ENCODE data around the gene KRTAP29-1. TPM values are rescaled to one million over a fixed set of nuclear protein-coding genes. Genes with fewer than 3 reads are reported as not detected.

Gene KRTAP29-1
- total RNA-seq, 2 experiments from 2014 or later = not detected

DNA sequence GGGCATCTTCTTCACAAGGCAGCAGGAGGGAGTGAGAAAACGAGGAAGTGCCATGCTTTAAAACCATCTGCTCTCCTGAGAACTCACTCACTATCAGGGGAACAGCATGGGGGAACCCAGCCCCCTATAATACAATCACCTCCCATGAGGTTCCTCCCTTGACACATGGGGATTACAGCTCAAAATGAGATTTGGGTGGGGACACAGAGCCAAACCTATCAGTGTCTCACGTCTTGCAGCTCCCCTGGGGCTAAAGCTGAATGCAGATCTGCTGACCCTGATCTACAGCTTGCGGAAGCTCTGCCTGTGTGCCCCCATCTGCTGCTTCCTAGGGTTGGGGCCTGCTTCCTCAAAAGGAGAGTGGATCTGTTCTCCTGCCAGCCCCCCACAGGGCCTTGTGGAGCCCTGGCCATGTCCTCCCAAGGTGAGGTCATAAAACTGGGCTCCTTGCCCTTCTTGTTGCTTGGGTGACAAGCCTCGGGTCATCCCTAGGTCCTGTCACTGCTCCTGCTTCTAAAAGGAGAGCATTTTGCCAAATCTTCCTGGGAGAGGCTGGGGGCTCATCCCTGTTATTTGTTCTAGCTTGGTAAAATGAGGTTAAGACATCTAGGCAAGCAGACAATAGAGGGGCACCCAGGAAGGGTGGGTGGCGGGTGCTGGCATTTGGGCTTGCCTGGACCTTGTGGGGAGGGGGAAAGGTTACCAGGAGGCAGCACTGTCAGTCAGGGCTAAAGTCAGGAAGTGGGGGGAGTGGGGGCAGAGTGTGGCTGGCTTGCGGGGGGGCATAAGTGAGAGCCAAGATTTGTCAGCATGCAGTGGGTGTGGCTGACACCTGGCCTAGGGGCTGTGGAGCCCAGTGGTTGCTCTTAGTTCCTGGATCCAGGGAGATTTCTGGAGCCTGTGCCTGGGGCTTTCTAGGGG is 32.0 kb upstream of the KRTAP29-1 start:
- ChIA-PET CTCF (interaction anchor here (0.8 to 2.5 kb wide), 2 partner anchors 13 to 214 kb away, joined by 3 to 10 read pairs; no protein-coding TSS in a partner anchor), POLR2A (interaction anchor here (2.1 kb wide), 1 partner anchor 26 kb away, joined by 6 read pairs; no protein-coding TSS in a partner anchor)
- ATAC-seq (ENCODE audit: poor library complexity) (no peak), DNase-seq (peak in 3 of 14 experiments; percentile 32 to 59 (median 37))
- intact Hi-C loops (cut with DNase I, micrococcal nuclease) = loop anchor here in 1 of 2 experiments (5.0 kb wide), 2 partner anchors 43 to 213 kb away; no protein-coding TSS in a partner anchor
- H3K27me3 Mint-ChIP-seq = no peaks in the 10 kb centered on the region
- H3K27ac Mint-ChIP-seq = peak overlapping the region; percentile 94
- H3K9me3 Mint-ChIP-seq = no peaks in the 10 kb centered on the region
- H3K4me3 Mint-ChIP-seq = peak overlapping the region; percentile 42
- H3K4me1 Mint-ChIP-seq (ENCODE audit: low read depth) = peaks cover 65% of the 10 kb centered on the region
- Histone ChIP-seq H3K27me3 (ENCODE audit: control insufficient read depth in 1 of 2, insufficient read depth in 2 of 2, low read length in 2 of 2) (no peaks in the 10 kb centered on the region), H3K4me3 (ENCODE audit: low read length) (no peak overlapping the region), H3K4me1 (ENCODE audit: insufficient read depth, low read length) (peaks cover 56% of the 10 kb centered on the region), H3K27ac (ENCODE audit: low read depth in 1 of 2, low read length in 2 of 2) (no peak overlapping the region), H3K9me3 (ENCODE audit: control insufficient read depth in 1 of 2, insufficient read depth in 1 of 2, low read length in 2 of 2) (no peaks in the 10 kb centered on the region), H3K36me3 (ENCODE audit: insufficient read depth, low read length) (no peaks in the 10 kb centered on the region)
- no peaks in the 10 kb centered on the region for H3K36me3 Mint-ChIP-seq (ENCODE audit: low read depth)
- TF ChIP-seq, protein P1, sequence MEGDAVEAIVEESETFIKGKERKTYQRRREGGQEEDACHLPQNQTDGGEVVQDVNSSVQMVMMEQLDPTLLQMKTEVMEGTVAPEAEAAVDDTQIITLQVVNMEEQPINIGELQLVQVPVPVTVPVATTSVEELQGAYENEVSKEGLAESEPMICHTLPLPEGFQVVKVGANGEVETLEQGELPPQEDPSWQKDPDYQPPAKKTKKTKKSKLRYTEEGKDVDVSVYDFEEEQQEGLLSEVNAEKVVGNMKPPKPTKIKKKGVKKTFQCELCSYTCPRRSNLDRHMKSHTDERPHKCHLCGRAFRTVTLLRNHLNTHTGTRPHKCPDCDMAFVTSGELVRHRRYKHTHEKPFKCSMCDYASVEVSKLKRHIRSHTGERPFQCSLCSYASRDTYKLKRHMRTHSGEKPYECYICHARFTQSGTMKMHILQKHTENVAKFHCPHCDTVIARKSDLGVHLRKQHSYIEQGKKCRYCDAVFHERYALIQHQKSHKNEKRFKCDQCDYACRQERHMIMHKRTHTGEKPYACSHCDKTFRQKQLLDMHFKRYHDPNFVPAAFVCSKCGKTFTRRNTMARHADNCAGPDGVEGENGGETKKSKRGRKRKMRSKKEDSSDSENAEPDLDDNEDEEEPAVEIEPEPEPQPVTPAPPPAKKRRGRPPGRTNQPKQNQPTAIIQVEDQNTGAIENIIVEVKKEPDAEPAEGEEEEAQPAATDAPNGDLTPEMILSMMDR (IDR thresholded peaks at IDR 0.05) = no peak

DNA sequence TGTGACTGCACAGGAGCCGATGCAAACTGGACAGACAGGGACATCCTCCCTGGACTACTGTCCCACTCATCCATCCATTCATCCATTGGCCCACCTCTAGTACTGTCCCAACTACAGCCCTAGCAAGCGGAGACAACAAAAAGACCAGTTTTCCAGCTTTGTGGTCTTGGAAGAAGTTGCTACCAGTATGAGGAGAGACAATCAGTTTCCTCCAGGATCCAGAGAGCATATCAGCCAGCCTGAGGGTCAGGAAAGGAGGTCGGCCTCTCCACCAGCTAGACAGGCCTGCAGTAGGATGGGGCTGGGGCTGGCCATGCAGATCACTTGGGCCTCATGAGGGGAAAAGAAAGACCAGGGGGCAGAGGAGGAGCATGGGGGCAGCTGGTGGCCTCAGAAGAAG is 31.2 kb upstream of the KRTAP29-1 start:
- peaks cover 59% of the 10 kb centered on the region for H3K4me1 Mint-ChIP-seq (ENCODE audit: low read depth)
- H3K4me3 Mint-ChIP-seq = no peak overlapping the region
- ChIA-PET POLR2A (interaction anchor here (2.1 kb wide), 1 partner anchor 25 kb away, joined by 6 read pairs; no protein-coding TSS in a partner anchor), CTCF (interaction anchor here (0.8 to 2.5 kb wide), 2 partner anchors 12 to 213 kb away, joined by 3 to 10 read pairs; no protein-coding TSS in a partner anchor)
- H3K36me3 ChIP-seq (ENCODE audit: insufficient read depth, low read length) = no peaks in the 10 kb centered on the region
- DNase-seq (no peak), ATAC-seq (ENCODE audit: poor library complexity) (no peak)
- no peaks in the 10 kb centered on the region for H3K9me3 Mint-ChIP-seq
- TF ChIP-seq, protein P1 (IDR thresholded peaks at IDR 0.05) = no peak
- H3K4me3 ChIP-seq (ENCODE audit: low read length) = no peak overlapping the region
- no peaks in the 10 kb centered on the region for H3K27me3 ChIP-seq (ENCODE audit: control insufficient read depth in 1 of 2, insufficient read depth in 2 of 2, low read length in 2 of 2)
- H3K27me3 Mint-ChIP-seq = no peaks in the 10 kb centered on the region
- no peaks in the 10 kb centered on the region for H3K36me3 Mint-ChIP-seq (ENCODE audit: low read depth)
- no peaks in the 10 kb centered on the region for H3K9me3 ChIP-seq (ENCODE audit: control insufficient read depth in 1 of 2, insufficient read depth in 1 of 2, low read length in 2 of 2)
- H3K4me1 ChIP-seq (ENCODE audit: insufficient read depth, low read length) = peaks cover 57% of the 10 kb centered on the region
- H3K27ac ChIP-seq (ENCODE audit: low read depth in 1 of 2, low read length in 2 of 2) = no peak overlapping the region
- intact Hi-C loops (cut with DNase I, micrococcal nuclease) = no loop called here
- peak overlapping the region; percentile 94 for H3K27ac Mint-ChIP-seq

DNA sequence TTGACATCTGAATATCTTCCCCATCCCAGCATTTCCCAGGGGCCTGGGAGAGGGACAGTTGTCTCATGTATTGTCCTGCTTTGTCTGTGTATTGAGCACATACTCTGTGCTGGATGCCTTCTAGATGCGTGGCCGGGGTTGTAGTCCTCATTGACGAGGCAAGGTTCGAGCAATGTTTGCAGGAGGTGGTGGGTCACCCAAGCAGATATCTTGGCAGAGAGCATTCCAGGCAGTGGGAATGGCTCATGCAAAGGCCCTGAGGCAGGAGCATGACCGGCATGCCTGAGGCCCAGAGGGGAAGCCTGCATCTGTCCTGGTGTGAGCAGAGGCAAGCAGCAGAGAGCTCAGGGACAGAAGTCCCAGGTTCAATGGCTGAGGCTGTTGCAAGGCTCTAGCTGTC is 30.4 kb upstream of the KRTAP29-1 start:
- Mint-ChIP-seq H3K9me3 (no peaks in the 10 kb centered on the region), H3K36me3 (ENCODE audit: low read depth) (no peaks in the 10 kb centered on the region), H3K4me3 (no peak overlapping the region), H3K4me1 (ENCODE audit: low read depth) (peaks cover 58% of the 10 kb centered on the region), H3K27me3 (no peaks in the 10 kb centered on the region), H3K27ac (peak overlapping the region; percentile 94)
- intact Hi-C loops (cut with DNase I, micrococcal nuclease) = no loop called here
- Histone ChIP-seq H3K4me3 (ENCODE audit: low read length) (no peak overlapping the region), H3K27ac (ENCODE audit: low read depth in 1 of 2, low read length in 2 of 2) (no peak overlapping the region), H3K4me1 (ENCODE audit: insufficient read depth, low read length) (peaks cover 61% of the 10 kb centered on the region), H3K36me3 (ENCODE audit: insufficient read depth, low read length) (no peaks in the 10 kb centered on the region), H3K27me3 (ENCODE audit: control insufficient read depth in 1 of 2, insufficient read depth in 2 of 2, low read length in 2 of 2) (no peaks in the 10 kb centered on the region), H3K9me3 (ENCODE audit: control insufficient read depth in 1 of 2, insufficient read depth in 1 of 2, low read length in 2 of 2) (no peaks in the 10 kb centered on the region)
- ChIA-PET POLR2A (interaction anchor here (2.1 kb wide), 1 partner anchor 25 kb away, joined by 6 read pairs; no protein-coding TSS in a partner anchor), CTCF (interaction anchor here (2.5 kb wide), 1 partner anchor 11 kb away, joined by 10 read pairs; no protein-coding TSS in a partner anchor)
- TF ChIP-seq, protein P1 (IDR thresholded peaks at IDR 0.05) = no peak
- DNase-seq = no peak
- ATAC-seq (ENCODE audit: poor library complexity) = no peak
